Body of pancreas (tissue), 4 donors: ENCODE results near the gene MYO16. TPM values are rescaled to one million over a fixed set of nuclear protein-coding genes. Genes with fewer than 3 reads are reported as not detected.
A peak's percentile ranks its signal among the peaks of the same experiment; 100 is the strongest.

Experiments
- ATAC-seq: fragments of 150-250 bp; one replicate; pipeline ENCODE4 v1.9.1; 2016
- DNase-seq, 4 donors: peaks; one replicate each; pipeline ENCODE4 v3.0.0-alpha.2; 2019
- H3K27ac ChIP-seq, 4 donors: fragments of 200-600 bp; sonication (generic); 1 replicate in 3 of 4; 2 replicates in 1 of 4; pipeline versions ENCODE4 v1.5.1 to v1.6.1; 2016 to 2019; ENCODE audit warnings: mild to moderate bottlenecking in 1 of 4, mixed read lengths in 1 of 4, moderate library complexity in 1 of 4
- H3K27me3 ChIP-seq, 2 donors: fragments of 200-600 bp; sonication (generic); one replicate each; pipeline ENCODE4 v1.6.0; 2016; ENCODE audit warnings: mild to moderate bottlenecking in 1 of 2
- H3K36me3 ChIP-seq, 2 donors: fragments of 200-600 bp; sonication (generic); replicated peaks in 1 of 2; 2 replicates each; pipeline ENCODE4 v1.5.1; 2016; ENCODE audit warnings: low read depth in 2 of 2; ENCODE audit not compliant: insufficient read depth in 1 of 2
- H3K4me1 ChIP-seq: fragments of 200-600 bp; sonication (generic); one replicate; pipeline ENCODE4 v1.6.0; 2016
- H3K4me3 ChIP-seq, 2 donors: fragments of 200-600 bp; sonication (generic); 1 replicate in 1 of 2; 2 replicates in 1 of 2; pipeline ENCODE4 v1.5.1; 2016 to 2019
- H3K9me3 ChIP-seq, 3 donors: fragments of 200-600 bp; sonication (generic); 1 replicate in 2 of 3; 2 replicates in 1 of 3; pipeline ENCODE4 v1.5.1; 2016
- CTCF ChIP-seq, 7 experiments: fragments of 450-650 bp in 4 of 7; fragments of 200-600 bp in 3 of 7; sonication (generic) in 3 of 7; IDR thresholded peaks; one replicate each; pipeline ENCODE4 v1.5.1; 2016 to 2019; ENCODE audit warnings: antibody characterized with exemption in 7 of 7
- POLR2A ChIP-seq, 3 donors: fragments of 450-650 bp; IDR thresholded peaks; one replicate each; pipeline ENCODE4 v1.6.1; 2016; ENCODE audit warnings: antibody characterized with exemption in 3 of 3, mild to moderate bottlenecking in 2 of 3
- WGBS, 2 donors: methylation state at CpG; one replicate each; pipeline ENCODE4 v1.1.5; 2017; 5-methylcytosine and 5-hydroxymethylcytosine counted together
- intact Hi-C: fragments of 100-400 bp; cut with DNase I; formaldehyde crosslinking; loops from one replicate; pipeline ENCODE4 v1.15.1; 2023
- total RNA-seq, 2 donors: library from RNA; depleted of rRNA; stranded (reverse); fragments of >200 nt; gene quantifications; one replicate each; pipeline ENCODE4 v1.1.0, GENCODE V29; 2016

Gene MYO16
- total RNA-seq, 2 donors from 2014 or later, result under 0.01 to 0.78 TPM

DNA sequence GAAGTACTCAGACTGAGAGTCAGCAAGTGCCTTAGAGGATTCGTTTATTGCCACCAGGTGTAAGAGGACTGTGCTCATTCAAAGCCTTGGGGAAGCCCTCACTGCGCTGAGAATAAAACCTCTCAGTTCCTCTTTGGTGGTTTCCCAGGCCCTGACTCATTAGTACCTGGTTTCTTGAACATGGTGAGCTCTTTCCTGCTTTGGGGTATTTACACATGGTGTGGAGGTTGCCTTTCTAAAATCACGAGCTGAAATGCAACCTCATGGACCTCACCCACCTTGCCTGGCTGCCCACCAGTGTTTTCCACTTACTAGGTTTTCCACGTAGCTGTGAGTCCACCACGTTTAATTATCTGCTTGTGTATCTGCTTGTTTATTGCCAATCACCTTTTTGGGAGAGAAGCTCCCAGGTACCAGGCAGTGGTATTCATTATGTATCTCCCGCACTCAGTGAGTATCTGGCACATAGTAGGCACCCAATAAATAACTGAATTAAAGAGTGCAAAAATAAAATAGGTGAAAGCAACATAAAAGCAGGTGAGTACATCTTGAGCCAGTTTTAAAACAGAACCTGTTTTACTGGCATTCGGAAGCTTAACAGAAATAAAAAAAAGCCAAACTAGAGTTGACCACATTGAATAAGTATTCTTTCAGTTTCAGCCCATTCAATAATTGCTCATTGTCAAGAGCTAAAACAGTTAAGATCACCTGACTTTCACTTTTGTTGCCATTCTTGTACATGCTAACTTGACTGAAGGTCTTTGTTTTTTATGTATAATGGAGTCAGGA lies 533.0 kb downstream of the MYO16 start:
- no peak for ATAC-seq
- H3K9me3 ChIP-seq, result no peaks in the 10 kb centered on the region
- no peak overlapping the region for H3K4me3 ChIP-seq
- no peaks in the 10 kb centered on the region for H3K36me3 ChIP-seq
- peak in 1 of 4 donors; percentile 10 for DNase-seq
- 58 to 59% methylated on average over 7 of the region's 7 CpGs for WGBS, 2 donors
- H3K4me1 ChIP-seq, result no peaks in the 10 kb centered on the region
- H3K27ac ChIP-seq, result no peak overlapping the region
- intact Hi-C loops, result no loop called here
- TF ChIP-seq POLR2A (IDR thresholded peaks at IDR 0.05), result no peak
- no peak for TF ChIP-seq CTCF (IDR thresholded peaks at IDR 0.05)
- no peaks in the 10 kb centered on the region for H3K27me3 ChIP-seq

DNA sequence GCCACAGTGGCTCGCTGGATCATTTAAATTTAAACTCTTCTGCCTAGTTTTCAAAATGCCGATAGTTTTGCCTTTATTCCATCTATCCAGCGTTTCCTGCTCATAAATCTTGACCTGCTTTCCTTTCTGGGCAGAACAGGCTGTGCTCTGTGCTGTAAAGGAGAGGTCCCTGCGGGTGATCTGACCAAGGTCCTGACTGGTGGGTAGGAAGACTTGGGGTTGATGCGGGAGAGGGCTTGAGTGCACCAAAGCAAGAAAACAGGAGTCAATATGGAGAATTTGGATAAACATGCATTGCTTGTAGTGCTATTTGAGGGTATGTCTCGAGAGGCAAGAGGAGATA lies 533.6 kb downstream of the MYO16 start:
- no peaks in the 10 kb centered on the region for H3K4me1 ChIP-seq
- DNase-seq, result no peak
- intact Hi-C loops, result no loop called here
- no peak overlapping the region for H3K4me3 ChIP-seq
- no peaks in the 10 kb centered on the region for H3K36me3 ChIP-seq
- H3K27me3 ChIP-seq, result no peaks in the 10 kb centered on the region
- TF ChIP-seq CTCF (IDR thresholded peaks at IDR 0.05) (no peak), POLR2A (IDR thresholded peaks at IDR 0.05) (no peak)
- no peak for ATAC-seq
- H3K27ac ChIP-seq, result no peak overlapping the region
- no peaks in the 10 kb centered on the region for H3K9me3 ChIP-seq
- 41 to 49% methylated on average over 6 of the region's 6 CpGs for WGBS, 2 donors

DNA sequence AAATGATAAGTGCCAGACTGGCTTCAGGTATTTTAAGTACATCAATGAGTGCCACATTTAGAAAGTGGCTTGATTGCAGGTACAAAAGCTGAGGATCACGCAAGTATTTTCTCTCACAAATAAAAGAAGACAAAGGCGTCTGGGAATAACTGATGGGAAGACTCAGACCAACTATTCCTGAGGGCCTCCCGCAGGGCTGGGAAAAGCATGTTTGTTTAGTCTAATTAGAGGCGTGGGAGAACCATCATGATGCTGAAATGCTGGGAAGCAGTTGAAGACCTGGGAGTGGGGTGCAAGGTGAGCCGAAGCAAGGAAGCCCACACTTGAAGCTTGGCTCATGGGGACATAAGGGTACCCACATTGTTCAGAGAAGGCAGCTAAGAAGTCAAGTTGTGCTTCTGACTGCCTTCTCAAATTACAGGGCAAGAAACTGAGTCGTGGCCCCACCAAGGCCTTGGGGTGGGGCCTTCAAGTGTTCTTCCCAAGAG lies 536.0 kb downstream of the MYO16 start:
- Histone ChIP-seq H3K4me3 (no peak overlapping the region), H3K9me3 (no peaks in the 10 kb centered on the region), H3K27me3 (no peaks in the 10 kb centered on the region), H3K4me1 (no peaks in the 10 kb centered on the region), H3K36me3 (no peaks in the 10 kb centered on the region), H3K27ac (no peak overlapping the region)
- no peak for ATAC-seq
- 48 to 58% methylated on average over 6 of the region's 6 CpGs for WGBS, 2 donors
- no peak for DNase-seq
- TF ChIP-seq CTCF (IDR thresholded peaks at IDR 0.05) (no peak), POLR2A (IDR thresholded peaks at IDR 0.05) (no peak)
- intact Hi-C loops, result no loop called here

GRCh38 chr13:109166804-109167203 lies 537.4 kb downstream of the MYO16 start:
- Histone ChIP-seq H3K27me3 (no peaks in the 10 kb centered on the region), H3K27ac (no peak overlapping the region), H3K9me3 (no peaks in the 10 kb centered on the region), H3K4me1 (no peaks in the 10 kb centered on the region), H3K36me3 (no peaks in the 10 kb centered on the region), H3K4me3 (no peak overlapping the region)
- ATAC-seq (no peak), DNase-seq (no peak)
- 21 to 40% methylated on average over 1 to 2 of the region's 2 CpGs for WGBS, 2 donors
- intact Hi-C loops, result no loop called here
- no peak for TF ChIP-seq CTCF (IDR thresholded peaks at IDR 0.05)
- TF ChIP-seq POLR2A (IDR thresholded peaks at IDR 0.05), result no peak

DNA sequence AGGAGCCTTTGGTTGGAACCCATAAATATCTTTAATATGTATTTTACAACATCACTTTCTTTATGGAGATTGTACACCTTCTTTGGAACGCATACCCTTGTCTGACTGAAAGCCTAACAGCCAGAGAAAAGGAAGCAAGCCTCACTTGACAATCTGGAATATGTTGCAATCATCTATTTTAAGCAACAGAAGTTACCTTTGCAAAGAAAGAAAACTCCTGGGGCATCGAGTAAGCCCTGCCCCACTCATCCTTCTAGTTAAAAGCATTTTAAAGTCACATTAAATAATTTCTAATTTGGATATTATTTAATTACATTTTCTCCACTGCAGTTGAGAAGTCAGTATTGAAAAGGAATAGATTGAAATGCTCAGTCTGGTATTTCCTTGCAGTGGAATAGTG lies 542.7 kb downstream of the MYO16 start:
- intact Hi-C loops, result no loop called here
- Histone ChIP-seq H3K27me3 (no peaks in the 10 kb centered on the region), H3K9me3 (no peaks in the 10 kb centered on the region), H3K4me3 (no peak overlapping the region), H3K4me1 (no peaks in the 10 kb centered on the region), H3K27ac (no peak overlapping the region), H3K36me3 (no peaks in the 10 kb centered on the region)
- ATAC-seq (no peak), DNase-seq (no peak)
- TF ChIP-seq POLR2A (IDR thresholded peaks at IDR 0.05), result no peak
- no peak for TF ChIP-seq CTCF (IDR thresholded peaks at IDR 0.05)
- WGBS, 2 donors, result 42 to 51% methylated on average over 2 of the region's 2 CpGs
